IPS-NIHi7 (cell line): ENCODE measurements around the gene F11.
A peak's percentile ranks its signal among the peaks of the same experiment; 100 is the strongest.
"Not testable (repeated sequence)": the region's sequence is repeated elsewhere in the genome, so short reads cannot be mapped to it uniquely, and the experiment has no call there.

ENCODE experiments used
- DNase-seq: peaks from one replicate; pipeline ENCODE4 v3.0.0; 2012; ENCODE audit warnings: mixed read lengths; ENCODE audit errors: extremely low spot score

The F11 gene

GRCh38 chr4:186298031-186298647, 32.1 kb downstream of the F11 start:
- peak; percentile 69 for DNase-seq

- DNase-seq = no peak
These were observed 33.3 kb downstream of the F11 start for GRCh38 chr4:186299291-186299690.

- DNase-seq = no peak
These were observed 34.8 kb downstream of the F11 start for GRCh38 chr4:186300659-186301390.

- DNase-seq = no peak
These were observed 38.2 kb downstream of the F11 start for GRCh38 chr4:186304216-186304615.

- no peak for DNase-seq
These were observed 39.0 kb downstream of the F11 start for GRCh38 chr4:186304866-186305505.

GRCh38 chr4:186307497-186307896, 41.5 kb downstream of the F11 start:
- DNase-seq = no peak

GRCh38 chr4:186307916-186308315, 41.9 kb downstream of the F11 start:
- DNase-seq = no peak

- no peak for DNase-seq
These were observed 52.5 kb downstream of the F11 start for GRCh38 chr4:186318481-186318880.

- not testable (repeated sequence) for DNase-seq
These were observed 58.7 kb downstream of the F11 start for GRCh38 chr4:186324660-186325059.

- no peak for DNase-seq
These were observed 60.4 kb downstream of the F11 start for GRCh38 chr4:186326391-186326790.

GRCh38 chr4:186329372-186329771, 63.4 kb downstream of the F11 start:
- no peak for DNase-seq

- no peak for DNase-seq
These were observed 64.4 kb downstream of the F11 start for GRCh38 chr4:186330368-186330767.

- no peak for DNase-seq
These were observed 69.8 kb downstream of the F11 start for GRCh38 chr4:186335793-186336192.
